Fibroblast of skin of left biceps (primary cell): ENCODE results near the gene WDR37.
"Not testable (repeated sequence)": the region's sequence is repeated elsewhere in the genome, so short reads cannot be mapped to it uniquely, and the experiment has no call there.

Experiments
- DNase-seq, 2 experiments: peaks; one replicate each; pipeline ENCODE4 v3.0.0-alpha.2; 2013; ENCODE audit warnings: low read depth in 2 of 2

WDR37 gene

GRCh38 chr10:1107679-1108078, 51.5 kb downstream of the WDR37 start:
- DNase-seq, result no peak

- peak; percentile 68 to 76 for DNase-seq
These were observed 53.8 kb downstream of the WDR37 start for GRCh38 chr10:1109795-1110673.

GRCh38 chr10:1110674-1111119, 54.5 kb downstream of the WDR37 start:
- no peak for DNase-seq

GRCh38 chr10:1114315-1114714, 58.1 kb downstream of the WDR37 start:
- DNase-seq, result no peak

GRCh38 chr10:1114719-1115606, 58.8 kb downstream of the WDR37 start:
- no peak for DNase-seq

GRCh38 chr10:1115607-1115955, 59.4 kb downstream of the WDR37 start:
- no peak for DNase-seq

GRCh38 chr10:1116051-1116450, 59.9 kb downstream of the WDR37 start:
- DNase-seq, result no peak

GRCh38 chr10:1116696-1117280, 60.6 kb downstream of the WDR37 start:
- DNase-seq, result no peak

GRCh38 chr10:1117651-1118050, 61.5 kb downstream of the WDR37 start:
- DNase-seq, result no peak

- DNase-seq, result not testable (repeated sequence)
These were observed 62.1 kb downstream of the WDR37 start for GRCh38 chr10:1118318-1118717.

- no peak for DNase-seq
These were observed 62.8 kb downstream of the WDR37 start for GRCh38 chr10:1119027-1119426.

- DNase-seq, result no peak
These were observed 63.3 kb downstream of the WDR37 start for GRCh38 chr10:1119501-1119900.

GRCh38 chr10:1120306-1120705, 64.1 kb downstream of the WDR37 start:
- DNase-seq, result no peak

- no peak for DNase-seq
These were observed 64.6 kb downstream of the WDR37 start for GRCh38 chr10:1120801-1121211.

- DNase-seq, result no peak
These were observed 65.2 kb downstream of the WDR37 start for GRCh38 chr10:1121271-1121970.

- DNase-seq, result no peak
These were observed 66.2 kb downstream of the WDR37 start for GRCh38 chr10:1122349-1122748.

GRCh38 chr10:1123198-1123597, 67.0 kb downstream of the WDR37 start:
- no peak for DNase-seq

- DNase-seq, result no peak
These were observed 67.8 kb downstream of the WDR37 start for GRCh38 chr10:1123972-1124371.

GRCh38 chr10:1124796-1125195, 68.6 kb downstream of the WDR37 start:
- no peak for DNase-seq

GRCh38 chr10:1126461-1126860, 70.3 kb downstream of the WDR37 start:
- DNase-seq, result no peak

GRCh38 chr10:1127629-1128028, 71.4 kb downstream of the WDR37 start:
- DNase-seq, result no peak

- DNase-seq, result no peak
These were observed 71.9 kb downstream of the WDR37 start for GRCh38 chr10:1128115-1128514.
